Measurements from ENCODE around the gene TANC1. TPM values are rescaled to one million over a fixed set of nuclear protein-coding genes. Genes with fewer than 3 reads are reported as not detected.

Gene TANC1
- total RNA-seq, 1 experiment from 2014 or later = 2.5 TPM

DNA sequence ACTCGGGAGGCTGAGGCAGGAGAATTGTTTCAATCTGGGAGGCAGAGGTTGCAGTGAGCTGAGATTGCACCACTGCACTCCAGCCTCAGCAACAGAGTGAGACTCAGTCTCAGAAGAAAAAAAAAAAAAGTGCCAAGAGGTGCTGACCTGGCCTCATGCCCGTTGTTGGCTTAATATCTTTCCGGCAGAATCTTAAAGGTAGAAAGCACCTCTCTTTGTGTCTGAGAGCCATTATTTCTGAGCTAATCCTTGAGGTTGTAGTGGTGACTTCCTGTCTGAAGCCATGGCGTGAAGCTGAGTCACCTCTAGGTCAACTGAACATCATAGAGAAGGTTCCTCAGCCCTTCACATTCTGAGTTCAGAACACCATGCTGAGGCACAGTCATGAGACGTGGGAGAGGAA lies 257.6 kb downstream of the TANC1 start:
- no peak for DNase-seq
- no peak overlapping the region for H3K27ac ChIP-seq (ENCODE audit: insufficient read length, low read depth, low read length)

More for the DNA sequence above, 257.6 kb downstream of the TANC1 start:
- Mint-ChIP-seq H3K27ac (no peak overlapping the region), H3K27me3 (ENCODE audit: low read depth) (peaks cover 2% of the 10 kb centered on the region; the same call in 1 of the 2 replicates), H3K4me3 (no peak overlapping the region), H3K9me3 (no peaks in the 10 kb centered on the region), H3K4me1 (peaks cover 0 to 9% of the 10 kb centered on the region in 2 experiments; a peak in 2 of 4 replicates), H3K36me3 (ENCODE audit: insufficient read depth in 1 of 3, low read depth in 3 of 3) (peaks cover 0 to 11% (median 0%) of the 10 kb centered on the region in 3 experiments; a peak in 4 of 7 replicates)
- Histone ChIP-seq H3K4ac (ENCODE audit: low read depth, low read length) (no peak overlapping the region), H3K23me2 (ENCODE audit: insufficient read length, low read depth, low read length, poor library complexity, severe bottlenecking) (no peaks in the 10 kb centered on the region), H2BK15ac (ENCODE audit: low read depth, low read length) (no peak overlapping the region), H4K20me1 (ENCODE audit: control insufficient read depth, insufficient read depth, insufficient read length) (no peaks in the 10 kb centered on the region), H3K9me3 (ENCODE audit: control insufficient read depth, low read depth, low read length) (no peaks in the 10 kb centered on the region), H3K9ac (ENCODE audit: extremely low read depth, insufficient read length, low read length) (no peak overlapping the region), H3K4me1 (ENCODE audit: insufficient read depth, low read length) (no peaks in the 10 kb centered on the region), H2BK12ac (ENCODE audit: insufficient read length, low read depth, low read length) (no peak overlapping the region), H4K5ac (ENCODE audit: insufficient read length, low read depth, low read length) (no peak overlapping the region), H3T11ph (ENCODE audit: low read length) (no peak overlapping the region), H2BK5ac (ENCODE audit: insufficient read length, low read length) (no peak overlapping the region), H2BK120ac (ENCODE audit: low read depth, low read length, poor library complexity, severe bottlenecking) (no peak overlapping the region), H4K91ac (ENCODE audit: insufficient read length, low read depth, low read length) (no peak overlapping the region), H3K56ac (ENCODE audit: insufficient read length, low read depth, low read length) (no peak overlapping the region), H3K27me3 (ENCODE audit: insufficient read depth, low read length) (no peaks in the 10 kb centered on the region), H3K79me2 (ENCODE audit: insufficient read depth, low read length) (no peaks in the 10 kb centered on the region), H3K14ac (ENCODE audit: insufficient read depth, low read length) (no peak overlapping the region), H2BK20ac (ENCODE audit: low read depth, low read length, poor library complexity, severe bottlenecking) (no peak overlapping the region), H2AK5ac (ENCODE audit: insufficient read length, low read length) (no peak overlapping the region), H3K79me1 (ENCODE audit: insufficient read depth, low read depth, low read length, poor library complexity, severe bottlenecking) (no peaks in the 10 kb centered on the region), H3K18ac (ENCODE audit: insufficient read length, low read depth, low read length) (no peak overlapping the region), H3K4me2 (ENCODE audit: insufficient read depth, insufficient read length, low read length) (no peak overlapping the region), H4K8ac (replicated peaks; ENCODE audit: insufficient read length, low read depth, low read length) (no peak overlapping the region), H3K23ac (ENCODE audit: insufficient read length, low read depth, low read length) (no peak overlapping the region), H2AFZ (ENCODE audit: low read length) (no peak overlapping the region)
- WGBS (ENCODE audit: extremely low coverage, insufficient read length, low lambda C conversion rate) = no CpG with 5 or more reads among the region's 5 CpGs
- TF ChIP-seq, protein P1, sequence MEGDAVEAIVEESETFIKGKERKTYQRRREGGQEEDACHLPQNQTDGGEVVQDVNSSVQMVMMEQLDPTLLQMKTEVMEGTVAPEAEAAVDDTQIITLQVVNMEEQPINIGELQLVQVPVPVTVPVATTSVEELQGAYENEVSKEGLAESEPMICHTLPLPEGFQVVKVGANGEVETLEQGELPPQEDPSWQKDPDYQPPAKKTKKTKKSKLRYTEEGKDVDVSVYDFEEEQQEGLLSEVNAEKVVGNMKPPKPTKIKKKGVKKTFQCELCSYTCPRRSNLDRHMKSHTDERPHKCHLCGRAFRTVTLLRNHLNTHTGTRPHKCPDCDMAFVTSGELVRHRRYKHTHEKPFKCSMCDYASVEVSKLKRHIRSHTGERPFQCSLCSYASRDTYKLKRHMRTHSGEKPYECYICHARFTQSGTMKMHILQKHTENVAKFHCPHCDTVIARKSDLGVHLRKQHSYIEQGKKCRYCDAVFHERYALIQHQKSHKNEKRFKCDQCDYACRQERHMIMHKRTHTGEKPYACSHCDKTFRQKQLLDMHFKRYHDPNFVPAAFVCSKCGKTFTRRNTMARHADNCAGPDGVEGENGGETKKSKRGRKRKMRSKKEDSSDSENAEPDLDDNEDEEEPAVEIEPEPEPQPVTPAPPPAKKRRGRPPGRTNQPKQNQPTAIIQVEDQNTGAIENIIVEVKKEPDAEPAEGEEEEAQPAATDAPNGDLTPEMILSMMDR (conservative IDR thresholded peaks at IDR 0.05) = no peak
